Measurements from ENCODE around the gene RNF213. TPM values are rescaled to one million over a fixed set of nuclear protein-coding genes. Genes with fewer than 3 reads are reported as not detected.

RNF213 gene
- total and polyA plus RNA-seq, 7 donors, result 7.8 to 138 (median 50.4) TPM

- 2 to 6% methylated on average over 45 of the region's 45 CpGs for WGBS, 2 donors
- peak overlapping the region; percentile 87 to 100 (median 98) for H3K4me3 ChIP-seq
- H3K9me3 ChIP-seq, result no peaks in the 10 kb centered on the region
- intact Hi-C loops (cut with DNase I), result loop anchor here (2.0 to 5.0 kb wide), 5 partner anchors 39 to 419 kb away; partner anchors contain the start of genes CCDC40, EIF4A3, GAA and SGSH
- TF ChIP-seq POLR2AphosphoS5 (IDR thresholded peaks at IDR 0.05) (peak in 2 of 4 donors; percentile 25 to 55), POLR2A (IDR thresholded peaks at IDR 0.05) (no peak), EP300 (IDR thresholded peaks at IDR 0.05) (no peak)
- peak; percentile 78 for DNase-seq
- H3K27ac ChIP-seq, result peak overlapping the region; percentile 94 to 100 (median 99)
- peaks cover 0 to 11% (median 2%) of the 10 kb centered on the region in 4 donors for H3K36me3 ChIP-seq
- H3K27me3 ChIP-seq, result no peaks in the 10 kb centered on the region
- peaks cover 0 to 41% (median 39%) of the 10 kb centered on the region in 4 donors for H3K4me1 ChIP-seq
These were observed 675 bp downstream of the RNF213 start for GRCh38 chr17:80261159-80261894.

GRCh38 chr17:80261895-80262279 is 1.2 kb downstream of the RNF213 start:
- H3K27ac ChIP-seq, result peak overlapping the region; percentile 94 to 100 (median 99)
- H3K4me1 ChIP-seq, result peaks cover 0 to 41% (median 39%) of the 10 kb centered on the region in 4 donors
- intact Hi-C loops (cut with DNase I), result loop anchor here (2.0 to 5.0 kb wide), 5 partner anchors 40 to 420 kb away; partner anchors contain the start of genes CCDC40, EIF4A3, GAA and SGSH
- 31 to 50% methylated on average over 8 of the region's 8 CpGs for WGBS, 2 donors
- no peak for DNase-seq
- peaks cover 0 to 17% (median 2%) of the 10 kb centered on the region in 4 donors for H3K36me3 ChIP-seq
- no peak for TF ChIP-seq EP300 (IDR thresholded peaks at IDR 0.05)
- TF ChIP-seq POLR2AphosphoS5 (IDR thresholded peaks at IDR 0.05), result no peak
- TF ChIP-seq POLR2A (IDR thresholded peaks at IDR 0.05), result no peak
- H3K27me3 ChIP-seq, result no peaks in the 10 kb centered on the region
- H3K9me3 ChIP-seq, result no peaks in the 10 kb centered on the region
- H3K4me3 ChIP-seq, result peak overlapping the region; percentile 87 to 100 (median 98)

- Histone ChIP-seq H3K9me3 (no peaks in the 10 kb centered on the region), H3K4me1 (peaks cover 0 to 41% (median 39%) of the 10 kb centered on the region in 4 donors), H3K4me3 (peak overlapping the region in 2 of 4 donors; percentile 87 to 100), H3K27me3 (no peaks in the 10 kb centered on the region), H3K27ac (peak overlapping the region; percentile 94 to 100 (median 99)), H3K36me3 (peaks cover 0 to 21% (median 2%) of the 10 kb centered on the region in 4 donors)
- WGBS, 2 donors, result 64 to 66% methylated on average over 3 of the region's 3 CpGs
- intact Hi-C loops (cut with DNase I), result loop anchor here (5.0 kb wide), 4 partner anchors 40 to 420 kb away; partner anchors contain the start of genes CCDC40, GAA, SGSH and SLC26A11
- TF ChIP-seq EP300 (IDR thresholded peaks at IDR 0.05) (no peak), POLR2A (IDR thresholded peaks at IDR 0.05) (no peak), POLR2AphosphoS5 (IDR thresholded peaks at IDR 0.05) (no peak), CTCF (IDR thresholded peaks at IDR 0.05) (no peak)
- DNase-seq, result no peak
These were observed 1.6 kb downstream of the RNF213 start for GRCh38 chr17:80262291-80262690.

- Histone ChIP-seq H3K36me3 (peaks cover 0 to 26% (median 2%) of the 10 kb centered on the region in 4 donors), H3K27ac (peak overlapping the region; percentile 94 to 100 (median 99)), H3K27me3 (no peaks in the 10 kb centered on the region), H3K9me3 (no peaks in the 10 kb centered on the region), H3K4me3 (peak overlapping the region; percentile 18 to 42 (median 39)), H3K4me1 (peaks cover 0 to 41% (median 39%) of the 10 kb centered on the region in 4 donors)
- intact Hi-C loops (cut with DNase I), result loop anchor here (5.0 kb wide), 4 partner anchors 41 to 421 kb away; partner anchors contain the start of genes CCDC40, GAA, SGSH and SLC26A11
- WGBS, 2 donors, result 75 to 82% methylated on average over 8 of the region's 8 CpGs
- DNase-seq, result no peak
- no peak for TF ChIP-seq CTCF (IDR thresholded peaks at IDR 0.05)
- no peak for TF ChIP-seq POLR2A (IDR thresholded peaks at IDR 0.05)
- no peak for TF ChIP-seq EP300 (IDR thresholded peaks at IDR 0.05)
- no peak for TF ChIP-seq POLR2AphosphoS5 (IDR thresholded peaks at IDR 0.05)
These were observed 2.2 kb downstream of the RNF213 start for GRCh38 chr17:80262775-80263244.

- H3K27me3 ChIP-seq, result no peaks in the 10 kb centered on the region
- peak overlapping the region; percentile 94 to 100 (median 99) for H3K27ac ChIP-seq
- peaks cover 0 to 41% (median 39%) of the 10 kb centered on the region in 4 donors for H3K4me1 ChIP-seq
- peak; percentile 95 for DNase-seq
- TF ChIP-seq CTCF (IDR thresholded peaks at IDR 0.05) (no peak), POLR2AphosphoS5 (IDR thresholded peaks at IDR 0.05) (peak in 3 of 4 donors; percentile 38 to 75 (median 69))
- peak overlapping the region; percentile 18 to 42 (median 39) for H3K4me3 ChIP-seq
- no peaks in the 10 kb centered on the region for H3K9me3 ChIP-seq
- 11 to 13% methylated on average over 19 of the region's 19 CpGs for WGBS, 2 donors
- peaks cover 0 to 31% (median 5%) of the 10 kb centered on the region in 4 donors for H3K36me3 ChIP-seq
- intact Hi-C loops (cut with DNase I), result loop anchor here (5.0 kb wide), 4 partner anchors 41 to 421 kb away; partner anchors contain the start of genes CCDC40, GAA, SGSH and SLC26A11
These were observed 2.9 kb downstream of the RNF213 start for GRCh38 chr17:80263253-80264204.
